HG03064 (cell line): ENCODE measurements around the gene CBFA2T3.
"Not testable (repeated sequence)": the region's sequence is repeated elsewhere in the genome, so short reads cannot be mapped to it uniquely, and the experiment has no call there.

ENCODE experiments used
- ATAC-seq: cut with Tn5 transposase; IDR thresholded peaks from one replicate; pipeline ENCODE4 v1.9.1; 2021; ENCODE audit warnings: low read depth; ENCODE audit not compliant: unreplicated experiment

Gene CBFA2T3

GRCh38 chr16:88977018-88977811 lies at the start of gene CBFA2T3:
Gene CBFA2T3 (minus strand): TSS chr16:88977207. CDS start chr16:88976807, 400 bp downstream.
- ATAC-seq, result no peak

GRCh38 chr16:89026121-89026612 lies 49.2 kb upstream of the CBFA2T3 start:
- ATAC-seq, result peak; percentile 69

GRCh38 chr16:89025636-89026035 lies 48.6 kb upstream of the CBFA2T3 start:
- ATAC-seq, result no peak

- ATAC-seq, result no peak
Measured at GRCh38 chr16:89024546-89025060, 47.6 kb upstream of the CBFA2T3 start.

GRCh38 chr16:89023621-89024511 lies 46.9 kb upstream of the CBFA2T3 start:
- no peak for ATAC-seq

GRCh38 chr16:89023151-89023551 lies 46.1 kb upstream of the CBFA2T3 start:
- ATAC-seq, result no peak

GRCh38 chr16:89022051-89022836 lies 45.2 kb upstream of the CBFA2T3 start:
- ATAC-seq, result no peak

GRCh38 chr16:89020925-89021595 lies 44.1 kb upstream of the CBFA2T3 start:
- no peak for ATAC-seq

- ATAC-seq, result no peak
Measured at GRCh38 chr16:89020068-89020924, 43.3 kb upstream of the CBFA2T3 start.

GRCh38 chr16:89019511-89019910 lies 42.5 kb upstream of the CBFA2T3 start:
- ATAC-seq, result no peak

GRCh38 chr16:89018282-89019158 lies 41.5 kb upstream of the CBFA2T3 start:
- no peak for ATAC-seq

GRCh38 chr16:89017543-89018281 lies 40.7 kb upstream of the CBFA2T3 start:
- ATAC-seq, result no peak

GRCh38 chr16:89016561-89016960 lies 39.6 kb upstream of the CBFA2T3 start:
- ATAC-seq, result not testable (repeated sequence)

- no peak for ATAC-seq
Measured at GRCh38 chr16:89015271-89015859, 38.4 kb upstream of the CBFA2T3 start.

GRCh38 chr16:89014403-89015230 lies 37.6 kb upstream of the CBFA2T3 start:
- no peak for ATAC-seq
